Middle frontal gyrus (tissue), 1 donor: Measurements from ENCODE around the gene CEACAM5.
"Not testable (repeated sequence)": the region's sequence is repeated elsewhere in the genome, so short reads cannot be mapped to it uniquely, and the experiment has no call there.

Experiments used
- DNase-seq: peaks from one replicate; pipeline ENCODE4 v3.0.0-alpha.2; 2015; ENCODE audit warnings: low spot score; ENCODE audit errors: extremely low spot score

CEACAM5 gene

DNA sequence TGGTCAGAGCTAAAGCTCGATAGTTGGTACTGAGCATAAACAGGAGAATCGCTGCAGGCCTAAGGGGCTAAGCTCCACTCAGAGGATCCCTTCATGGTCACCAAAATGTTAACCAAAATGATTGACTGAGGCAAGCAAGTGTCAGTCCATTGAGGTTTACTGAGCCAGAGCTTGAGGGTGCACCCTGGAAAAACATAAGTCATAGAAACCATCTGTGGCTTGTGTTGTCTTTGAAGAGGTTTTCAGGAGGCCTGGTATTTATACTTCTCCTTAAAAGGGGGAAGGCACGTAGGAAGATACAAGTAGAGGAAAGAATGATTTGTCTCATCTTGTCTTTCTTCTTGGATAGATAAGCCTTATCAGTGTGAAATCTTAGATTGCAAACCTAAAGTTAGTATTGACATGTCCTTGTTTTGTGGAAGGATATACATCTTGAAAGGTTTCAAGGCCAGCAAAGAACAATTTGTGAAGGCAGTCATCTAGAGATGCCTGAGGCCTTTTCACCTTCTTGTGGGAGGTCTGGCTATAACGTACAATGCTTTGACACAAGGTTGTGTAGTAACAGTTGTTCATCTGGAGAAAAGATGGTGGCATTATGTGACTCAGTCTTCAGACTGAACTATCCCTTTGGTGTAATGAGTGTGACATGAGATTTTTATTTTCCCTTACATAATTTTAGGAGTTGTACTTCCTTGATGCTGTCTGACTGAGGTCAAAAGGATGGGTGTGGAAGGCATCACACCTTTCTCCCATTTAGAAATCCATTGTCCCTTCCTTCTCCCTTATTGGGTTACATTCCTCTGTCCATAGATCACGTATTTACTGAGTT lies 32.2 kb downstream of the CEACAM5 start:
- no peak for DNase-seq

- DNase-seq: no peak
Measured at GRCh38 chr19:41741244-41741554, 32.8 kb downstream of the CEACAM5 start.

DNA sequence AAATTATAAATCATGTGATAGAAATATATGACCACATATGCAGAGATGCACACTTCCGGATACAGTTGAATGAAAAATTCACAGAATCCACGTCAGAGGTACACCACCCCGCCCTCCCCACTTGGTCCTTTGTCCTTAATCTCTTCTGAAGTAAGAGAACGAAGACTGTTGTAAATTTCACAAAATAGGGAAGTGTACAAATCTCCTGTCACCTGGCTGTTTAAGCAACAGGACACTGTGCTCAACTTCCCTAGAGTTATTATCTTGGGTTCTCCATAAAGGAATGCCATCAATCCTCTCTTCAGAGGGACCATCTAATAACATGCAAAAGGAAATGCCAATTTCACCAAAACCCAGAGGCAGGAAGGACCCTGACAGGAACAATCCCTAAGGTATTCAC lies 36.4 kb downstream of the CEACAM5 start:
- DNase-seq: no peak

- no peak for DNase-seq
Measured at GRCh38 chr19:41745756-41746155, 37.3 kb downstream of the CEACAM5 start.

DNA sequence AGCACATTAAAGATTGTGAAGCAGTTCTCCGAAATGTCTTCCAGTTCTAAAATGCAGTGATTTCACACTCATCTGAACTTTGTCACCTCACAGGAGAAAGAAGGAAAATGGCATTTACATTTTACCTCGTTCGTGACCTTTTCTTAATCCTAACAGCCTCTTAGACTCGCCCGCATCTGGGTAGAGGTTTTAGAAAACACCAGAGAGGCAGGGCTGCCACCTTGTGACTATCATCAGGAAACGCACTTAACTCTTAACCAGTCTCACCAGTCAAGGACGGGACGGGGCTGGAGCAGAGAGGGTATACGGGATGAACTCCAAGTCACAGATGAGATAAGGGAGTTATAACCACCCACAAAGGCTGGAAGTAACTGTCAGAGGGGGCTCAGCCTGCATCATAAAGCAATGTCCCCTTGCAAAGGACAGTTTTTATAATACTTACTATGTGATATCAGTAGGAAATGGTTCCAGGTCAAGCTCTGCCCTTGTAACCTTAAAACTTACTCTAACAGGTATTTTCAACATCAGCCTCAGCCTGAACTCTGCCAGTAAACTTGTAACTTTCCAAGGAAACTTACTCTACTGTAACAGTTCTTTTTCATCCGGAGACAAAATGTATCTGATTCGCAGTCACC lies 38.3 kb downstream of the CEACAM5 start:
- no peak for DNase-seq

- DNase-seq: no peak
Measured at GRCh38 chr19:41748012-41748411, 39.6 kb downstream of the CEACAM5 start.

DNA sequence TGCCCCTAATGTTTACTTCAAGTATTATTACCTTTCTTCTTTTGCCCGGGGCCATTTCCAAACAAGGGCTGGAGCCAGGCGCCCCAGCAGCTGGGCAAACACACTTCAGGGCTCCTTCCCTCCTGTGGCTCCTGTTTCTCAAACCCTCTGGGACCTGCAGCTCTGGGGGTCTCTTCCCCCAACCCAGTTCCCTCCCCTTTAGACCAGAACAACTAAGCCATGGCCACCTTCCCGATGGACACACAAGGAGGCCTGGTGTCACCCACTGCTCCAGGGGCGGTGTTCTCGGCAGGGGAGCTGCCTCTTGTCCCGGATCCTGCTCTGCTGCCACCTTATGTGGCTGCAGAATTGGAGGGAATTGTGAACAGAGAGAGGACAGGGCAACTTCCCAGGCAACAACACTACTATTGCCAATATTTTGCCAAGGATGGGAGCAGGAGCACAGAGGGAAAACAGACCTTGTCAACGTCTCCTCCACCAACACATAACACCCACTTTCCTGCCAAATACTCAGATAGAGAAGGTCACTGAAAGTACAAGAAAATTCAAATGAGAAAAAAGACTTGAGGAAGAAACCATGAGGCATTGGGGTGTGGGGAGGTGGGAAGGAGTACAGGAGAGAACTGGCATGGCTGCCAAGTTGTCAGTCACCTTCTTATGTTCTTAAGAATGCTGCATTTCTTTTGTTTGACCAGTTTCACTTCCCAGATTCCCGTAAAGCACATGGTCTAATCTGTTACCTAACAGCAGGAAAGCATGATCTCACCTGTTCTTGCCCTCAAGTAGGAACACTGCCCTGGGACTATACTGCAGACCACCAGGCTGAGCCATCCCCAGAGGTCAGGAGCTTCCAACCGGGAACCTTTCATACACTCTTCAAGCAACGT lies 42.1 kb downstream of the CEACAM5 start:
- not testable (repeated sequence) for DNase-seq

DNA sequence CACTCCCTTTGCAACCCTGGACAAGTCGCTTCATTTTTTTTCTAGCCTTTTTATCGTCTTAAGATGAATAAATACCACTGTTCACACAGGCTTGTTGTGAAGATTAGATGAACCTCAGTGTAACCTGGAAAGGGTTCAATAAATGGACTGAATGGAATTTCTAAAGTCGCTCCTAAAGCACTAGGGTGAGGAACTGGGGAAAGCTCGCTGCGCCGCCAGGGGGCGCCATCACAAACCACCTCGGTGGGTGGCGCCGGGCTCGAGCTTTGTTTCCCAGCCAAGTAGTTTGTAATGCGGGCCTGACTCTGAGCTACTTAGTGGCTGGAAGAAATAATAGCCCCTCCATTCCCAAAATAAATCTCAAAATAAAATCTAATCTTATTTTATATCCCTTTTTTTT lies 44.7 kb downstream of the CEACAM5 start:
- DNase-seq: no peak

- DNase-seq: no peak
Measured at GRCh38 chr19:41753936-41754529, 45.6 kb downstream of the CEACAM5 start.

- no peak for DNase-seq
Measured at GRCh38 chr19:41755328-41755913, 47.0 kb downstream of the CEACAM5 start, which contains the start of gene CEACAM6. TSS of gene CEACAM6 (plus strand) at chr19:41755530. CDS start at chr19:41755639, 109 bp downstream.

- no peak for DNase-seq
Measured at GRCh38 chr19:41758846-41759245, 50.4 kb downstream of the CEACAM5 start.

DNA sequence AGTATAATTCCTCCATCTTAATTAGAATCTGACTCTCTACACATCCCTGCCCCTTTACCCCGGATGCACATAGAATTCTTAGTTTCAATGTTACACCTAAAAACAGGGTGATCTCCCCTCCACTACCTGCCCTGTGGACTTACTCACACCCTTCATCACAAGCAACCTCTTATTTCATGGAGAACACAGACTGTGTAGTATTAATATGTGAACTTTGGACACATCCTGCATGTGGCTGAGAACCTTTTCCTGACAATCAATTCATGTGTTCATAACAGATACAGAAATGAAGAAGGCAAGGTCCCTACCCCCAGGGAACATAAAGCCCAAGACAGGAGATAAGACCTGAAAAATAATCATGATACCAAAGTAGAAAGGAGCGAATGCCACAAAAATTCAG lies 58.7 kb downstream of the CEACAM5 start:
- DNase-seq: no peak

DNA sequence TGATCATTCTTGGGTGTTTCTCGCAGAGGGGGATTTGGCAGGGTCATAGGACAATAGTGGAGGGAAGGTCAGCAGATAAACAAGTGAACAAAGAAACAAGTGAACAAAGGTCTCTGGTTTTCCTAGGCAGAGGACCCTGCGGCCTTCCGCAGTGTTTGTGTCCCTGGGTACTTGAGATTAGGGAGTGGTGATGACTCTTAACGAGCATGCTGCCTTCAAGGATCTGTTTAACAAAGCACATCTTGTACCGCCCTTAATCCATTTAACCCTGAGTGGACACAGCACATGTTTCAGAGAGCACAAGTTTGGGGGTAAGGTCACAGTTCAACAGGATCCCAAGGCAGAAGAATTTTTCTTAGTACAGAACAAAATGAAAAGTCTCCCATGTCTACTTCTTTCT lies 59.7 kb downstream of the CEACAM5 start:
- DNase-seq: not testable (repeated sequence)

GRCh38 chr19:41769608-41770007 lies 61.2 kb downstream of the CEACAM5 start:
- DNase-seq: no peak

DNA sequence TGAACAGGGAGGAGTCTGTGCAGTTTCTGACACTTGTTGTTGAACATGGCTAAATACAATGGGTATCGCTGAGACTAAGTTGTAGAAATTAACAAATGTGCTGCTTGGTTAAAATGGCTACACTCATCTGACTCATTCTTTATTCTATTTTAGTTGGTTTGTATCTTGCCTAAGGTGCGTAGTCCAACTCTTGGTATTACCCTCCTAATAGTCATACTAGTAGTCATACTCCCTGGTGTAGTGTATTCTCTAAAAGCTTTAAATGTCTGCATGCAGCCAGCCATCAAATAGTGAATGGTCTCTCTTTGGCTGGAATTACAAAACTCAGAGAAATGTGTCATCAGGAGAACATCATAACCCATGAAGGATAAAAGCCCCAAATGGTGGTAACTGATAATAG lies 63.0 kb downstream of the CEACAM5 start:
- DNase-seq: no peak

GRCh38 chr19:41774515-41774980 lies 66.1 kb downstream of the CEACAM5 start:
- DNase-seq: no peak

- DNase-seq: no peak
Measured at GRCh38 chr19:41776700-41777099, 68.3 kb downstream of the CEACAM5 start.
